ENCODE results near the gene GNG3.

DNA sequence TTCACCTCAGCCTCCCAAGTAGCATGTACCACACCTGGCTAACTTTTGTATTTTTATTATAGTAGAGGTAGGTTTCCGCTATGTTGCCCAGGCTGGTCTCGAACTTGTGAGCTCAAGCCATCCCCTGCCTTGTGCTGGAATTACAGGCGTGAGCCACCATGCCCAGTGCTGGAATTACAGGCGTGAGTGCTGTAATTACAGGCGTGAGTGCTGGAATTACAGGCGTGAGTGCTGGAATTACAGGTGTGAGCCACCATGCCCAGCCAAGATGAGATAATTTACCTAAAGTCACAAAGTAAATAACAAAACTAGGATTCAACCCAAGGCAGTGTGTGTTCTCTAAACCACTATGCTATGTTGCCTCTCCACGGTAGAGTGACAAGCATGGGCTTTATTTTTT lies 25.0 kb upstream of the GNG3 start:
- TF ChIP-seq, protein P1, sequence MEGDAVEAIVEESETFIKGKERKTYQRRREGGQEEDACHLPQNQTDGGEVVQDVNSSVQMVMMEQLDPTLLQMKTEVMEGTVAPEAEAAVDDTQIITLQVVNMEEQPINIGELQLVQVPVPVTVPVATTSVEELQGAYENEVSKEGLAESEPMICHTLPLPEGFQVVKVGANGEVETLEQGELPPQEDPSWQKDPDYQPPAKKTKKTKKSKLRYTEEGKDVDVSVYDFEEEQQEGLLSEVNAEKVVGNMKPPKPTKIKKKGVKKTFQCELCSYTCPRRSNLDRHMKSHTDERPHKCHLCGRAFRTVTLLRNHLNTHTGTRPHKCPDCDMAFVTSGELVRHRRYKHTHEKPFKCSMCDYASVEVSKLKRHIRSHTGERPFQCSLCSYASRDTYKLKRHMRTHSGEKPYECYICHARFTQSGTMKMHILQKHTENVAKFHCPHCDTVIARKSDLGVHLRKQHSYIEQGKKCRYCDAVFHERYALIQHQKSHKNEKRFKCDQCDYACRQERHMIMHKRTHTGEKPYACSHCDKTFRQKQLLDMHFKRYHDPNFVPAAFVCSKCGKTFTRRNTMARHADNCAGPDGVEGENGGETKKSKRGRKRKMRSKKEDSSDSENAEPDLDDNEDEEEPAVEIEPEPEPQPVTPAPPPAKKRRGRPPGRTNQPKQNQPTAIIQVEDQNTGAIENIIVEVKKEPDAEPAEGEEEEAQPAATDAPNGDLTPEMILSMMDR (IDR thresholded peaks at IDR 0.05) = no peak
- TF ChIP-seq POLR2A (IDR thresholded peaks at IDR 0.05) (no peak), EP300 (IDR thresholded peaks at IDR 0.05) (no peak), POLR2AphosphoS5 (IDR thresholded peaks at IDR 0.05) (no peak)

All from suprapubic skin (tissue), 4 donors.